ENCODE results near the gene CDKAL1.

- TF ChIP-seq CTCF (IDR thresholded peaks at IDR 0.05; ENCODE audit: insufficient read depth, low read length) (no peak), REST (IDR thresholded peaks at IDR 0.05; ENCODE audit: insufficient replicate concordance, low read depth) (no peak), POLR2AphosphoS5 (IDR thresholded peaks at IDR 0.05; ENCODE audit: low read depth) (no peak)
Measured at GRCh38 chr6:20565342-20565741, 31.1 kb downstream of the CDKAL1 start.
